Prostate gland (tissue), 2 donors: ENCODE measurements around the gene CDC14B.

ENCODE experiments used
- POLR2AphosphoS5 ChIP-seq: sonication (generic); formaldehyde crosslinking; IDR thresholded peaks from one replicate; pipeline ENCODE4 v1.6.1; 2017; ENCODE audit warnings: antibody characterized with exemption
- TF ChIP-seq, protein P1 (sequence below), 4 experiments: fragments of 200-600 bp in 2 of 4; fragments of 450-650 bp in 2 of 4; sonication (generic) in 2 of 4; IDR thresholded peaks; 1 replicate in 3 of 4; 2 replicates in 1 of 4; pipeline ENCODE4 v1.5.1; 2016 to 2019; ENCODE audit warnings: antibody characterized with exemption in 4 of 4, mild to moderate bottlenecking in 2 of 4, moderate library complexity in 2 of 4

DNA sequence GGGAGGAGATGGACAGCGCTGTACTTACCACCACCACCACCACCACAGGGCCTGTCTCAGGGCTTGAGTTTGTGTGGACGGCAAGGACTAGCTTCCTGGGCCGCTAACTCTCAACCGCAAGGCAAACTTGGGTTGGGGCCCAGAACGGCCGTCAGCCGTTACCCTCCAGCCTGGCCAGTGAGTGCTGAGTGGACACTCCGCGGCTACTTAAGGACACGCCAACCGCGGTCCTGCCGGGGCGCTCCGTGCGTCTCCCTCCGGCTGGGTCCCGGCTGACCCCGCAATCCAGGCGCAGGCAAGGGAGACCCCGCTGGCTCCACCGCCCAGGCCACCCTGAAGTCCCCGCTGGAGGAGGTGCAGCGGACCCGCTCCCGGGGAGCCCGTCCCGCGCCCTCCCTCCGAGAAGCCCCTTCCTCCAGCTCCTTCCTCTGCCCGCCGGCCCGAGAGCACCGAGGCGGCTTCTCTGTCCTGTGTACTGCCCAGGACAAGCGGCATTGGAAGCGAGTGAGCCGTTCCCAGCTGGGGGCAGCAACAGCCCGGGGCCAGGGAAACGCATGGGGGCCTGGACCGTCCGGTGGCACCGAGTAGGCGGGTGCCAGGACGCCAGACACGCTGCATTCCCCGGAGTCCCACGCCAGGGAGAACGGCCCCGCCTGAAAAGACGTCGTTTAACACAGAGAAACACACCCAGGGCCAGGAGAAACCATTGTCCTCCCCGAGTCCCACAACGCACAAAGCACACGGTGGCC lies 123.1 kb downstream of the CDC14B start:
- TF ChIP-seq, protein P1, sequence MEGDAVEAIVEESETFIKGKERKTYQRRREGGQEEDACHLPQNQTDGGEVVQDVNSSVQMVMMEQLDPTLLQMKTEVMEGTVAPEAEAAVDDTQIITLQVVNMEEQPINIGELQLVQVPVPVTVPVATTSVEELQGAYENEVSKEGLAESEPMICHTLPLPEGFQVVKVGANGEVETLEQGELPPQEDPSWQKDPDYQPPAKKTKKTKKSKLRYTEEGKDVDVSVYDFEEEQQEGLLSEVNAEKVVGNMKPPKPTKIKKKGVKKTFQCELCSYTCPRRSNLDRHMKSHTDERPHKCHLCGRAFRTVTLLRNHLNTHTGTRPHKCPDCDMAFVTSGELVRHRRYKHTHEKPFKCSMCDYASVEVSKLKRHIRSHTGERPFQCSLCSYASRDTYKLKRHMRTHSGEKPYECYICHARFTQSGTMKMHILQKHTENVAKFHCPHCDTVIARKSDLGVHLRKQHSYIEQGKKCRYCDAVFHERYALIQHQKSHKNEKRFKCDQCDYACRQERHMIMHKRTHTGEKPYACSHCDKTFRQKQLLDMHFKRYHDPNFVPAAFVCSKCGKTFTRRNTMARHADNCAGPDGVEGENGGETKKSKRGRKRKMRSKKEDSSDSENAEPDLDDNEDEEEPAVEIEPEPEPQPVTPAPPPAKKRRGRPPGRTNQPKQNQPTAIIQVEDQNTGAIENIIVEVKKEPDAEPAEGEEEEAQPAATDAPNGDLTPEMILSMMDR (IDR thresholded peaks at IDR 0.05), result no peak
- TF ChIP-seq POLR2AphosphoS5, result no peak
